Measurements from ENCODE around the gene SEMA3A. TPM values are rescaled to one million over a fixed set of nuclear protein-coding genes. Genes with fewer than 3 reads are reported as not detected.

SEMA3A gene
- total RNA-seq, 2 experiments from 2014 or later: not detected

DNA sequence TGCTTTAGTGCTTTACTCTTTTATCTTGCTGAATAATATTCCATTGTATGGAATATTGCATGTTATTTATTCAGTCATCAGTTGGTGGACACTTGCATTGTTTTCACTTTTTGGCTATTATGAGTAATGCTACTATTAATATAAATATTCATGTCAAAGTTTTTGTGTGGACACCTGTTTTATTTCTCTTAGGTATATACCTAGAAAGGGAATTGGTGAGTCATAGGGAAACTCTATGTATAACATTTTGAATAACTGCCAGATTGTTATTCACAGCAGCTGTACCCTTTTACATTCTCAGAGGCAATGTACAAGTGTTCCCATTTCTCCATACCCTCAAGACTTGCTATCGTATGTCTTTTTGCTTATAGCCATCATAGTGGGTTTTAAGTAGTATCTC, 268.7 kb downstream of the SEMA3A start:
- no peaks in the 10 kb centered on the region for H3K36me3 ChIP-seq (ENCODE audit: insufficient read depth, low read length)
- POLR2A ChIA-PET: no interaction called here
- H3K9me2 ChIP-seq (ENCODE audit: insufficient read depth, low read length): no peaks in the 10 kb centered on the region
- CTCF ChIA-PET (ENCODE audit: unreplicated experiment): no interaction called here
- no peaks in the 10 kb centered on the region for H3K9me3 ChIP-seq (ENCODE audit: low read length)
- H3K27ac ChIP-seq (ENCODE audit: low read depth, low read length, poor library complexity, severe bottlenecking): no peak overlapping the region
- no peak overlapping the region for H3K4me3 ChIP-seq (ENCODE audit: low read depth, low read length, poor library complexity, severe bottlenecking)
- TF ChIP-seq, protein P1, sequence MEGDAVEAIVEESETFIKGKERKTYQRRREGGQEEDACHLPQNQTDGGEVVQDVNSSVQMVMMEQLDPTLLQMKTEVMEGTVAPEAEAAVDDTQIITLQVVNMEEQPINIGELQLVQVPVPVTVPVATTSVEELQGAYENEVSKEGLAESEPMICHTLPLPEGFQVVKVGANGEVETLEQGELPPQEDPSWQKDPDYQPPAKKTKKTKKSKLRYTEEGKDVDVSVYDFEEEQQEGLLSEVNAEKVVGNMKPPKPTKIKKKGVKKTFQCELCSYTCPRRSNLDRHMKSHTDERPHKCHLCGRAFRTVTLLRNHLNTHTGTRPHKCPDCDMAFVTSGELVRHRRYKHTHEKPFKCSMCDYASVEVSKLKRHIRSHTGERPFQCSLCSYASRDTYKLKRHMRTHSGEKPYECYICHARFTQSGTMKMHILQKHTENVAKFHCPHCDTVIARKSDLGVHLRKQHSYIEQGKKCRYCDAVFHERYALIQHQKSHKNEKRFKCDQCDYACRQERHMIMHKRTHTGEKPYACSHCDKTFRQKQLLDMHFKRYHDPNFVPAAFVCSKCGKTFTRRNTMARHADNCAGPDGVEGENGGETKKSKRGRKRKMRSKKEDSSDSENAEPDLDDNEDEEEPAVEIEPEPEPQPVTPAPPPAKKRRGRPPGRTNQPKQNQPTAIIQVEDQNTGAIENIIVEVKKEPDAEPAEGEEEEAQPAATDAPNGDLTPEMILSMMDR (conservative IDR thresholded peaks at IDR 0.05; ENCODE audit: low read length): no peak
- no peak for TF ChIP-seq EZH2phosphoT487 (IDR thresholded peaks at IDR 0.05; ENCODE audit: borderline replicate concordance, low read depth, low read length)
- no peaks in the 10 kb centered on the region for H3K79me2 ChIP-seq (ENCODE audit: insufficient read depth, low read depth, low read length)
- no peaks in the 10 kb centered on the region for H3K4me1 ChIP-seq (ENCODE audit: insufficient read depth, low read length, poor library complexity, severe bottlenecking)
- BruUV-seq (replicated peaks): no TSS peak
- intact Hi-C loops (cut with micrococcal nuclease; ENCODE audit: unreplicated experiment): no loop called here
- H3K4me2 ChIP-seq (ENCODE audit: low read length): no peak overlapping the region
- no peaks in the 10 kb centered on the region for H4K20me1 ChIP-seq (ENCODE audit: insufficient read depth, low read length)
- DNase-seq (ENCODE audit: low spot score): no peak
- H2AFZ ChIP-seq (ENCODE audit: low read length): no peak overlapping the region

DNA sequence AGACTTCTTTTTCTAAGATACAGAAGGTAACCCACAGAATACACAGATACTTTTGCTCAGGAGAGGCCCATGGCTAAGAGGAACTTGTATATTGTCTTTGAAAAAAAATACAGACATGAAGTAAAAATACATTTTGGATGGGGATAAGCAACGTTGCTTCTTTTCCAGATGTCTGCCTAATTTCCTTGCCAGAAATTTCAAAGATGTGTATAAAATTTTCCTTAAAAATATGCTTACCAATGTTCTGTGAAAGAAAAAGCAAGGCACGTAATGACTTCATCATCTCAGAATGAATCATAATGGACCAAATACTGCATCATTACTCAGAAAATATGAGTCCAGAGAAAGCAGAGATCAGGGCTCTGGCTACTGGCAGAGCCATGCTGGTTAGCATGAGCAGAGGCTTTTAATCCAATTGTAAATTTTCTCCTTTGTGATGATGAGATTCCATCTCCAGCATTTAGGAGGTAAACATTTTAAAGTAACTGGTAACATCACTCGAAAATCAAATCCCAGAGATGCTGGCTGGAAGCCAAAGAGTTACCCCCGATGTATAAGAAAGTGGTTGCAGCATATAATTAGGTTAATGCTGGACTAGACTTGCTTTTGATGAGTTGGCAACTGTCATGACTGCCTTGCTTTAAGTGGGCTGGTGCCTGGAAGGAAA, 272.5 kb downstream of the SEMA3A start:
- Histone ChIP-seq H3K36me3 (ENCODE audit: insufficient read depth, low read length) (no peaks in the 10 kb centered on the region), H3K4me1 (ENCODE audit: insufficient read depth, low read length, poor library complexity, severe bottlenecking) (no peaks in the 10 kb centered on the region), H3K9me2 (ENCODE audit: insufficient read depth, low read length) (no peaks in the 10 kb centered on the region), H3K27ac (ENCODE audit: low read depth, low read length, poor library complexity, severe bottlenecking) (no peak overlapping the region), H4K20me1 (ENCODE audit: insufficient read depth, low read length) (no peaks in the 10 kb centered on the region), H3K4me2 (ENCODE audit: low read length) (no peak overlapping the region), H2AFZ (ENCODE audit: low read length) (no peak overlapping the region), H3K9me3 (ENCODE audit: low read length) (no peaks in the 10 kb centered on the region), H3K79me2 (ENCODE audit: insufficient read depth, low read depth, low read length) (no peaks in the 10 kb centered on the region), H3K4me3 (ENCODE audit: low read depth, low read length, poor library complexity, severe bottlenecking) (no peak overlapping the region)
- POLR2A ChIA-PET: no interaction called here
- TF ChIP-seq EZH2phosphoT487 (IDR thresholded peaks at IDR 0.05; ENCODE audit: borderline replicate concordance, low read depth, low read length): no peak
- TF ChIP-seq, protein P1 (conservative IDR thresholded peaks at IDR 0.05; ENCODE audit: low read length): no peak
- CTCF ChIA-PET (ENCODE audit: unreplicated experiment): no interaction called here
- BruUV-seq (replicated peaks): no TSS peak
- intact Hi-C loops (cut with micrococcal nuclease; ENCODE audit: unreplicated experiment): no loop called here
- DNase-seq (ENCODE audit: low spot score): no peak

DNA sequence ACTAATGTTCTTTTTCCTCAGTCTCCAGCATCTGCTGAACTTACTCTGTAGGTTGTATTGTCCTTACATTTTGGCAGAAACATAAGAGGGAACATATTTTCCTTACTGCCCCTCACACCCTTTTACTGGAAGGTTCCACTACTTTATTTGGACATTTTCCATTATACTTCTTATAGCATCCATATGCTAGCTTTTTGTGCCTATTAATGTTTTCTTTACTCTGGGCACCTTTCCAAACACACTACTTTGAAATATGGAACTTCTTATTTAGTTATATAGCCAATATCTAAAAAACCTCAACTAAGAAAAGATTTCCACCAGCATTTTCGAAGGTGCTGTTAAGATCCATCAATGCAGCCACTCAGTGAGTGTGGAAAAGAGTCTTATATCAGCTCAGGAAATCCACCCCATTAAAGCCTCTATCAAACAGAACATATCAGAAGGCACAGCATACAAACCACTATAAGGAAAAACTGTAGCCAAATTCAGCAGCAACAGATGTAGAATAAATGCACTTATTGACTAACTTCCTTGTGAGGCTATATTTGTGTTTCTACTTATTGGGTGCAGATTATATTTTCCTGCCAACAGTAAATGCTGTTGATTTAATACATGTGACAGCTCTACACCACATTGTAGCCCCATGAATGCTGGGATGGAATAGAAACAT, 273.2 kb downstream of the SEMA3A start:
- no peaks in the 10 kb centered on the region for H3K9me2 ChIP-seq (ENCODE audit: insufficient read depth, low read length)
- ChIA-PET CTCF (ENCODE audit: unreplicated experiment) (no interaction called here), POLR2A (no interaction called here)
- H3K4me3 ChIP-seq (ENCODE audit: low read depth, low read length, poor library complexity, severe bottlenecking): no peak overlapping the region
- H3K36me3 ChIP-seq (ENCODE audit: insufficient read depth, low read length): no peaks in the 10 kb centered on the region
- H3K9me3 ChIP-seq (ENCODE audit: low read length): no peaks in the 10 kb centered on the region
- TF ChIP-seq EZH2phosphoT487 (IDR thresholded peaks at IDR 0.05; ENCODE audit: borderline replicate concordance, low read depth, low read length): no peak
- TF ChIP-seq, protein P1 (conservative IDR thresholded peaks at IDR 0.05; ENCODE audit: low read length): no peak
- DNase-seq (ENCODE audit: low spot score): no peak
- no peaks in the 10 kb centered on the region for H4K20me1 ChIP-seq (ENCODE audit: insufficient read depth, low read length)
- no peaks in the 10 kb centered on the region for H3K79me2 ChIP-seq (ENCODE audit: insufficient read depth, low read depth, low read length)
- no peak overlapping the region for H3K27ac ChIP-seq (ENCODE audit: low read depth, low read length, poor library complexity, severe bottlenecking)
- no TSS peak for BruUV-seq (replicated peaks)
- intact Hi-C loops (cut with micrococcal nuclease; ENCODE audit: unreplicated experiment): no loop called here
- H3K4me2 ChIP-seq (ENCODE audit: low read length): no peak overlapping the region
- no peak overlapping the region for H2AFZ ChIP-seq (ENCODE audit: low read length)
- H3K4me1 ChIP-seq (ENCODE audit: insufficient read depth, low read length, poor library complexity, severe bottlenecking): no peaks in the 10 kb centered on the region

Data from OCI-LY7 (cell line).